ENCODE data around the gene KIT. TPM values are rescaled to one million over a fixed set of nuclear protein-coding genes. Genes with fewer than 3 reads are reported as not detected.

KIT gene
- total RNA-seq, 1 experiment from 2014 or later = 1.5 TPM

GRCh38 chr4:54700986-54701385 is 43.2 kb downstream of the KIT start:
- BruUV-seq (replicated peaks) = no TSS peak
- Histone ChIP-seq H3K27me3 (ENCODE audit: control insufficient read depth, insufficient read depth, low read length) (no peaks in the 10 kb centered on the region), H3K36me3 (ENCODE audit: control insufficient read depth, insufficient read depth, low read length) (no peaks in the 10 kb centered on the region; the same call in 1 of the 2 replicates), H3K27ac (ENCODE audit: low read length) (no peak overlapping the region), H3K4me1 (ENCODE audit: control insufficient read depth, insufficient read depth, low read length) (no peaks in the 10 kb centered on the region), H3K4me3 (ENCODE audit: low read depth in 2 of 2, low read length in 2 of 2) (no peak overlapping the region), H3K9me3 (ENCODE audit: control insufficient read depth, insufficient read depth, low read depth, low read length) (no peaks in the 10 kb centered on the region)
- intact Hi-C loops (cut with micrococcal nuclease; ENCODE audit: unreplicated experiment) (no loop called here), in situ Hi-C loops (cut with HindIII; ENCODE audit: low pct_unique_long_range_greater_than_20kb, low sequenced_read_pairs) (no loop called here)
- POLR2A ChIA-PET = no interaction called here
- DNase-seq (ENCODE audit: low read depth, low spot score) (no peak), ATAC-seq (no peak)
- TF ChIP-seq POLR2AphosphoS5 (IDR thresholded peaks at IDR 0.05; ENCODE audit: low read depth, low read length) = no peak
- no peak for TF ChIP-seq SIN3A (IDR thresholded peaks at IDR 0.05; ENCODE audit: borderline replicate concordance, insufficient read depth, low read depth, low read length)
- no peak for TF ChIP-seq TCF7L2 (IDR thresholded peaks at IDR 0.05; ENCODE audit: low read depth, low read length)
- no peak for TF ChIP-seq CTCF (IDR thresholded peaks at IDR 0.05)
- TF ChIP-seq, protein P1, sequence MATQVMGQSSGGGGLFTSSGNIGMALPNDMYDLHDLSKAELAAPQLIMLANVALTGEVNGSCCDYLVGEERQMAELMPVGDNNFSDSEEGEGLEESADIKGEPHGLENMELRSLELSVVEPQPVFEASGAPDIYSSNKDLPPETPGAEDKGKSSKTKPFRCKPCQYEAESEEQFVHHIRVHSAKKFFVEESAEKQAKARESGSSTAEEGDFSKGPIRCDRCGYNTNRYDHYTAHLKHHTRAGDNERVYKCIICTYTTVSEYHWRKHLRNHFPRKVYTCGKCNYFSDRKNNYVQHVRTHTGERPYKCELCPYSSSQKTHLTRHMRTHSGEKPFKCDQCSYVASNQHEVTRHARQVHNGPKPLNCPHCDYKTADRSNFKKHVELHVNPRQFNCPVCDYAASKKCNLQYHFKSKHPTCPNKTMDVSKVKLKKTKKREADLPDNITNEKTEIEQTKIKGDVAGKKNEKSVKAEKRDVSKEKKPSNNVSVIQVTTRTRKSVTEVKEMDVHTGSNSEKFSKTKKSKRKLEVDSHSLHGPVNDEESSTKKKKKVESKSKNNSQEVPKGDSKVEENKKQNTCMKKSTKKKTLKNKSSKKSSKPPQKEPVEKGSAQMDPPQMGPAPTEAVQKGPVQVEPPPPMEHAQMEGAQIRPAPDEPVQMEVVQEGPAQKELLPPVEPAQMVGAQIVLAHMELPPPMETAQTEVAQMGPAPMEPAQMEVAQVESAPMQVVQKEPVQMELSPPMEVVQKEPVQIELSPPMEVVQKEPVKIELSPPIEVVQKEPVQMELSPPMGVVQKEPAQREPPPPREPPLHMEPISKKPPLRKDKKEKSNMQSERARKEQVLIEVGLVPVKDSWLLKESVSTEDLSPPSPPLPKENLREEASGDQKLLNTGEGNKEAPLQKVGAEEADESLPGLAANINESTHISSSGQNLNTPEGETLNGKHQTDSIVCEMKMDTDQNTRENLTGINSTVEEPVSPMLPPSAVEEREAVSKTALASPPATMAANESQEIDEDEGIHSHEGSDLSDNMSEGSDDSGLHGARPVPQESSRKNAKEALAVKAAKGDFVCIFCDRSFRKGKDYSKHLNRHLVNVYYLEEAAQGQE (IDR thresholded peaks at IDR 0.05; ENCODE audit: insufficient read depth in 1 of 2, low read depth in 2 of 2, low read length in 1 of 2) = no peak
- CTCF ChIA-PET = no interaction called here

DNA sequence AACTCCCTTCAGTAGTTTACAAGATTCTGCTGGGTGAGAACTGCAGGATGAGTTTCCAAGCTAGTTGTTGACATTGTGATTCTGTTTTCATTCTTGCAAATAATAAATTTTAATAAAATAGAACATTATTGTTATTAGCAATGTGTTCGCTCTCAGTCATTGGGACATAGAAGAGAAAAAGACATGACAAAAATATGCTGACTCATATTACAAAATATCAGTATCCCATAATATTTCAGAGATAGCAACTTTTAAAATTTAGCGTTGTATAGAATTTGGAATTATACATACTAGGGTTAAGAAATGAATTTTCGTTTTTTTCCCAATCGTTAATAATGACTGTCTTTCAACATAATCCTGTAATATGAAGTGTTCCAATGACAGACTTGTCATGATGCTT is 45.4 kb downstream of the KIT start:
- ATAC-seq (no peak), DNase-seq (ENCODE audit: low read depth, low spot score) (no peak)
- ChIA-PET CTCF (no interaction called here), POLR2A (no interaction called here)
- no peak overlapping the region for H3K4me3 ChIP-seq (ENCODE audit: low read depth in 2 of 2, low read length in 2 of 2)
- no peaks in the 10 kb centered on the region for H3K4me1 ChIP-seq (ENCODE audit: control insufficient read depth, insufficient read depth, low read length)
- intact Hi-C loops (cut with micrococcal nuclease; ENCODE audit: unreplicated experiment) (no loop called here), in situ Hi-C loops (cut with HindIII; ENCODE audit: low pct_unique_long_range_greater_than_20kb, low sequenced_read_pairs) (no loop called here)
- H3K27ac ChIP-seq (ENCODE audit: low read length) = no peak overlapping the region
- no peaks in the 10 kb centered on the region for H3K27me3 ChIP-seq (ENCODE audit: control insufficient read depth, insufficient read depth, low read length)
- BruUV-seq (replicated peaks) = no TSS peak
- no peaks in the 10 kb centered on the region for H3K9me3 ChIP-seq (ENCODE audit: control insufficient read depth, insufficient read depth, low read depth, low read length)
- no peaks in the 10 kb centered on the region; the same call in 1 of the 2 replicates for H3K36me3 ChIP-seq (ENCODE audit: control insufficient read depth, insufficient read depth, low read length)
- TF ChIP-seq CTCF (IDR thresholded peaks at IDR 0.05) = no peak
- TF ChIP-seq, protein P1 (IDR thresholded peaks at IDR 0.05; ENCODE audit: insufficient read depth in 1 of 2, low read depth in 2 of 2, low read length in 1 of 2) = no peak
- TF ChIP-seq SIN3A (IDR thresholded peaks at IDR 0.05; ENCODE audit: borderline replicate concordance, insufficient read depth, low read depth, low read length) = no peak
- no peak for TF ChIP-seq POLR2AphosphoS5 (IDR thresholded peaks at IDR 0.05; ENCODE audit: low read depth, low read length)
- no peak for TF ChIP-seq TCF7L2 (IDR thresholded peaks at IDR 0.05; ENCODE audit: low read depth, low read length)
